HG02840 (cell line): ENCODE data around the gene CT47A7.
"Not testable (repeated sequence)": the region's sequence is repeated elsewhere in the genome, so short reads cannot be mapped to it uniquely, and the experiment has no call there.

Source experiments
- ATAC-seq: cut with Tn5 transposase; IDR thresholded peaks from one replicate; pipeline ENCODE4 v1.9.1; 2021; ENCODE audit warnings: mild to moderate bottlenecking, moderate library complexity, moderate number of reproducible peaks; ENCODE audit not compliant: unreplicated experiment, low FRiP score

The CT47A7 gene

DNA sequence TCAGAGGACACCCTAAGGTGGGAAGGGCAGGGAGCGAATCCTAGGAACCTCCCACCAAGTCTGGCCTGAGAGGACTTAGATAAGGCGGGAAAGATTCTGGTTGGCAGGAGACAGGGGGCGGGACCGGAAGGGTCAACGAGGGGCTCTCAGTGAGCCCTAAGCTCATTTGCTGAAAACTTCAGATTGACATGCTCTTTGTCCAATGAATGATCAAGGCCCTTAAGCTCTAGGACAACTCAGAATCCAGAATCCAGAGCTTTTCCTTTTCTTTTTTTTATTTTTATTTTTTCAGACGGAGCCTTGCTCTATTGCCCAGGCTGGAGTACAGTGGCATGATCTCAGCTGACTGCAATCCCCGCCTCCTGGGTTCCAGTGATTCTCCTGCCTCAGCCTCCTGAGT lies at the start of gene CT47A7:
TSS of gene CT47A7 (minus strand) at position 101 of the 400 bp plus-strand sequence. CDS start 255 bp downstream, outside the sequence.
- not testable (repeated sequence) for ATAC-seq

DNA sequence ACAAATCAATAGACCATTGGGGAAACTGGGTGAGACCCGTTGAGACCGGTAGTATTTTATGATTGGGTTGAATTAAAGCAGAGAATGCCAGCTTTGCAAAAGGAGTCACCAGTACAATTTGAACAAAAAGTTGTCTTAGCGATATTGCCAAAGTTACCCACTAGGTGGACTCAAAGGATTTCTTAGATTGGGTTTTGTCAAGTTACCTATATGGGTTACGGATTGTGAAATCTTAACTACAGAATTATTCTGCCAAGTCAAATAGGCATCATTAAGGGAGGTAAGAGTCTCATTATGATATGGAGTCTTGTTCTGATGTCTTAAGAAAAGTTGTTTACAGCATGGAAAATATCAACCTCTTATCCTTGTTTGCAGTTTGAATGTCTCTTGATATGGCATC lies 44.2 kb upstream of the CT47A7 start:
- no peak for ATAC-seq

DNA sequence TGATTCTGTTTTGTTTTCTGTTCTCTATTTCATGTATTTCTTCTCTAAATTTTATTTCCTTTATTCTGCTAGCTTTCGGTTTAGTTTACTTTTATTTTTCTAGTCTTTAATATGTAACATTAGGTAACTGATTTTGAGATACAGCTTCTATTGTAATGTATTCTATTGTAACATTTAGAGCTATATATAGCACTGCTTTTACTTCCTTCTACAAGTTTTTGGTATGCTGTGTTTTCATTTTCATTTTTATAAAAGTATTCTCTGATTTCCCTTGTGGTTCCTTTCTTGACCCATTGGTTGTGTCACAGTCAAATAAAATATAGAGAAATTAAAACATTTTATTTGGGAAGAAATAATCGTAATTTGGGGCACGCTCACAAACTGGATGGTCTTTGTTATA lies 43.0 kb upstream of the CT47A7 start:
- no peak for ATAC-seq

DNA sequence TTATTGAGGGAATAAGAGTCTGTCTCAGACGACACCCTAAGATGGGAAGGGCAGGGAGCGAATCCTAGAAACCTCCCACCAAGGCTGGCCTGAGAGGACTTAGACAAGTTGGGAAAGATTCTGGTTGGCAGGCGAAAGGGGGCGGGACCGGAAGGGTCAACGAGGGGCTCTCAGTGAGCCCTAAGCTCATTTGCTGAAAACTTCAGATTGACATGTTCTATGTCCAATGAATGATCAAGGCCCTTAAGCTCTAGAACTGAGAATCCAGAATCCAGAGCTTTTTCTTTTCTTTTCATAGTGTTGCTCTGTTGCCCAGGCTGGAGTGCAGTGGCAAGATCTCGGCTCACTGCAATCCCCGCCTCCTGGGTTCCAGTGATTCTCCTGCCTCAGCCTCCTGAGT lies 29.3 kb upstream of the CT47A7 start, which contains the start of gene CT47A1:
TSS of gene CT47A1 (minus strand) at position 101 of the 400 bp plus-strand sequence. CDS start 231 bp downstream, outside the sequence.
- not testable (repeated sequence) for ATAC-seq
